GM10266 (cell line): ENCODE results near the gene ATN1.

ENCODE experiments used
- DNase-seq: peaks from one replicate; pipeline ENCODE4 v3.0.0; 2012; ENCODE audit errors: extremely low spot score
- CTCF ChIP-seq: IDR thresholded peaks from 2 replicates; pipeline ENCODE4 v1.5.1; 2012; ENCODE audit warnings: mild to moderate bottlenecking, low read depth; ENCODE audit not compliant: control insufficient read depth, insufficient read depth; ENCODE audit errors: missing control alignments

The ATN1 gene

GRCh38 chr12:6964605-6965025 lies 36.9 kb downstream of the ATN1 start:
- TF ChIP-seq CTCF: no peak
- no peak for DNase-seq

- TF ChIP-seq CTCF: peak; percentile 97
- peak; percentile 83 for DNase-seq
Measured at GRCh38 chr12:6965026-6965661, 37.4 kb downstream of the ATN1 start.

GRCh38 chr12:6965714-6966113 lies 38.0 kb downstream of the ATN1 start:
- TF ChIP-seq CTCF: no peak
- DNase-seq: no peak

- no peak for TF ChIP-seq CTCF
Measured at GRCh38 chr12:6966351-6966750, 38.6 kb downstream of the ATN1 start.

GRCh38 chr12:6967651-6968100 lies 39.9 kb downstream of the ATN1 start:
- no peak for DNase-seq
- TF ChIP-seq CTCF: no peak

More at GRCh38 chr12:6966351-6966750, 38.6 kb downstream of the ATN1 start:
- no peak for DNase-seq

GRCh38 chr12:6968426-6968825 lies 40.7 kb downstream of the ATN1 start:
- no peak for DNase-seq
- no peak for TF ChIP-seq CTCF

GRCh38 chr12:6970096-6970527 lies 42.4 kb downstream of the ATN1 start:
- TF ChIP-seq CTCF: no peak
- DNase-seq: no peak
